ENCODE data around the gene ALPK3. TPM values are rescaled to one million over a fixed set of nuclear protein-coding genes. Genes with fewer than 3 reads are reported as not detected.

ALPK3 gene
- total RNA-seq, 1 experiment from 2014 or later = 17.7 TPM

DNA sequence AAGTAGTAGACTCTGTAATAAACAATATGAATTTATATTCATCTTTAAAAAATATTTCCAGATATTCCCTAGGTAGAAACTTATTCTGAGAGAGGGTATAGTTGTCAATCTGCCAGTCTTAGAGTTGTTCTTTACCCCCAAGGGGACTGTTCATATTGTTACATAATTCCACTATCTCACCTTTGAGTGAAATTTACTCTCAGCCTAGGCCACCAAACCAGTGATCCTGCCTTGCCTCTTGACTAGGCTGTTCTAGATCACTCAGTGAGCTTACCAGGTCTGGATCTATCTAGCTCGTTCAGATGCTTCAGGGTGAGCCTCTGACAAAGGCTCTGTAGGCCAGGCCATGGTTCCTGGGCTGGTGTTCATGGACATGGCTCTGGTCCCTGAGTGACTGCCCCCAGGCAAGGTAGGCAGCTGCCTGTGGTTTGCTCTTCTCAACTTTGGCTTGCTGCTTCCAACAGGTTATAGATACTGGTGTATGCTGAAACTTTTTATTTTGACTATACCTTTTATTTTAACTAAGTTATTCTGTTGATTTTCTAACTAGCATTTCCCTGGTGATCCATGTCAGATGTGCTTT is 41.2 kb upstream of the ALPK3 start:
- Histone ChIP-seq H4K5ac (ENCODE audit: insufficient read length, low read depth, low read length) (no peak overlapping the region), H2BK120ac (ENCODE audit: low read depth, low read length, poor library complexity, severe bottlenecking) (no peak overlapping the region), H3K4ac (ENCODE audit: low read depth, low read length) (no peak overlapping the region), H4K8ac (replicated peaks; ENCODE audit: insufficient read length, low read depth, low read length) (no peak overlapping the region), H3K79me1 (ENCODE audit: insufficient read depth, low read depth, low read length, poor library complexity, severe bottlenecking) (no peaks in the 10 kb centered on the region), H2BK15ac (ENCODE audit: low read depth, low read length) (no peak overlapping the region), H3K9ac (ENCODE audit: extremely low read depth, insufficient read length, low read length) (no peak overlapping the region), H2AFZ (ENCODE audit: low read length) (no peak overlapping the region), H3K14ac (ENCODE audit: insufficient read depth, low read length) (no peak overlapping the region), H3K4me1 (ENCODE audit: insufficient read depth, low read length) (no peaks in the 10 kb centered on the region), H3K27me3 (ENCODE audit: insufficient read depth, low read length) (no peaks in the 10 kb centered on the region), H3T11ph (ENCODE audit: low read length) (no peak overlapping the region), H3K23ac (ENCODE audit: insufficient read length, low read depth, low read length) (no peak overlapping the region), H3K27ac (ENCODE audit: insufficient read length, low read depth, low read length) (no peak overlapping the region), H3K56ac (ENCODE audit: insufficient read length, low read depth, low read length) (no peak overlapping the region), H3K23me2 (ENCODE audit: insufficient read length, low read depth, low read length, poor library complexity, severe bottlenecking) (no peaks in the 10 kb centered on the region), H2BK20ac (ENCODE audit: low read depth, low read length, poor library complexity, severe bottlenecking) (no peak overlapping the region), H2AK5ac (ENCODE audit: insufficient read length, low read length) (no peak overlapping the region), H3K9me3 (ENCODE audit: control insufficient read depth, low read depth, low read length) (no peaks in the 10 kb centered on the region), H3K18ac (ENCODE audit: insufficient read length, low read depth, low read length) (no peak overlapping the region), H4K91ac (ENCODE audit: insufficient read length, low read depth, low read length) (no peak overlapping the region), H3K79me2 (ENCODE audit: insufficient read depth, low read length) (no peaks in the 10 kb centered on the region; the same call in 1 of the 2 replicates), H4K20me1 (ENCODE audit: control insufficient read depth, insufficient read depth, insufficient read length) (no peaks in the 10 kb centered on the region), H3K4me2 (ENCODE audit: insufficient read depth, insufficient read length, low read length) (no peak overlapping the region), H2BK12ac (ENCODE audit: insufficient read length, low read depth, low read length) (no peak overlapping the region), H2BK5ac (ENCODE audit: insufficient read length, low read length) (no peak overlapping the region)
- Mint-ChIP-seq H3K4me1 (peaks cover 11 to 14% of the 10 kb centered on the region in 2 experiments), H3K9me3 (no peaks in the 10 kb centered on the region; a peak in 2 of 5 replicates), H3K27me3 (ENCODE audit: low read depth) (no peaks in the 10 kb centered on the region), H3K4me3 (no peak overlapping the region), H3K36me3 (ENCODE audit: insufficient read depth in 1 of 3, low read depth in 3 of 3) (peaks cover 2 to 5% (median 3%) of the 10 kb centered on the region in 3 experiments; a peak in 5 of 7 replicates), H3K27ac (peak overlapping the region in 1 of 3 experiments; percentile 68; a peak in 1 of 7 replicates)
- TF ChIP-seq, protein P1, sequence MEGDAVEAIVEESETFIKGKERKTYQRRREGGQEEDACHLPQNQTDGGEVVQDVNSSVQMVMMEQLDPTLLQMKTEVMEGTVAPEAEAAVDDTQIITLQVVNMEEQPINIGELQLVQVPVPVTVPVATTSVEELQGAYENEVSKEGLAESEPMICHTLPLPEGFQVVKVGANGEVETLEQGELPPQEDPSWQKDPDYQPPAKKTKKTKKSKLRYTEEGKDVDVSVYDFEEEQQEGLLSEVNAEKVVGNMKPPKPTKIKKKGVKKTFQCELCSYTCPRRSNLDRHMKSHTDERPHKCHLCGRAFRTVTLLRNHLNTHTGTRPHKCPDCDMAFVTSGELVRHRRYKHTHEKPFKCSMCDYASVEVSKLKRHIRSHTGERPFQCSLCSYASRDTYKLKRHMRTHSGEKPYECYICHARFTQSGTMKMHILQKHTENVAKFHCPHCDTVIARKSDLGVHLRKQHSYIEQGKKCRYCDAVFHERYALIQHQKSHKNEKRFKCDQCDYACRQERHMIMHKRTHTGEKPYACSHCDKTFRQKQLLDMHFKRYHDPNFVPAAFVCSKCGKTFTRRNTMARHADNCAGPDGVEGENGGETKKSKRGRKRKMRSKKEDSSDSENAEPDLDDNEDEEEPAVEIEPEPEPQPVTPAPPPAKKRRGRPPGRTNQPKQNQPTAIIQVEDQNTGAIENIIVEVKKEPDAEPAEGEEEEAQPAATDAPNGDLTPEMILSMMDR (conservative IDR thresholded peaks at IDR 0.05) = no peak
- no peak for DNase-seq
- WGBS (ENCODE audit: extremely low coverage, insufficient read length, low lambda C conversion rate) = no CpG with 5 or more reads among the region's 1 CpG

Data from H9 (cell line).